CD4-positive, CD25-positive, alpha-beta regulatory T cell (primary cell): ENCODE data around the gene GRIN2D. TPM values are rescaled to one million over a fixed set of nuclear protein-coding genes. Genes with fewer than 3 reads are reported as not detected.
A peak's percentile ranks its signal among the peaks of the same experiment; 100 is the strongest.
"Not testable (repeated sequence)": the region's sequence is repeated elsewhere in the genome, so short reads cannot be mapped to it uniquely, and the experiment has no call there.

Experiments
- ATAC-seq, 2 donors: fragments of 150-1000 bp; cut with Tn5 transposase; one replicate each; pipeline ENCODE4 v1.10.0; 2021; ENCODE audit warnings: low read depth in 2 of 2, moderate number of reproducible peaks in 2 of 2, moderate library complexity in 1 of 2
- DNase-seq, 3 donors: peaks; one replicate each; pipeline versions ENCODE4 v3.0.0 to v3.0.0-alpha.2; 2012 to 2022; ENCODE audit warnings: mixed read lengths in 1 of 3
- H3K27ac ChIP-seq: one replicate; pipeline ENCODE4 v1.7.0; 2013; ENCODE audit warnings: mild to moderate bottlenecking, low read length; ENCODE audit not compliant: insufficient read depth, poor library complexity, severe bottlenecking
- H3K27me3 ChIP-seq: one replicate; pipeline ENCODE4 v1.7.0; 2013; ENCODE audit warnings: low read length; ENCODE audit not compliant: control insufficient read depth, insufficient read depth
- H3K36me3 ChIP-seq: one replicate; pipeline ENCODE4 v1.7.0; 2013; ENCODE audit warnings: mild to moderate bottlenecking, low read length, moderate library complexity; ENCODE audit not compliant: control insufficient read depth, insufficient read depth
- H3K4me1 ChIP-seq: 2 replicates; pipeline ENCODE4 v1.7.0; 2013; ENCODE audit warnings: mild to moderate bottlenecking, low read length; ENCODE audit not compliant: insufficient read depth, control insufficient read depth, poor library complexity, severe bottlenecking
- H3K4me3 ChIP-seq: one replicate; pipeline ENCODE4 v1.7.0; 2013; ENCODE audit warnings: low read depth, mild to moderate bottlenecking, low read length, moderate library complexity
- H3K9me3 ChIP-seq, 2 experiments: 1 replicate in 1 of 2; 2 replicates in 1 of 2; pipeline ENCODE4 v1.7.0; 2013; ENCODE audit warnings: low read length in 2 of 2, mild to moderate bottlenecking in 1 of 2, moderate library complexity in 1 of 2; ENCODE audit not compliant: control insufficient read depth in 2 of 2
- H3K27ac Mint-ChIP-seq, 3 donors: one replicate each; pipeline ENCODE4 v1.8.0; 2020 to 2022; ENCODE audit warnings: mild to moderate bottlenecking in 3 of 3, mixed read lengths in 3 of 3, moderate library complexity in 2 of 3
- H3K27me3 Mint-ChIP-seq: one replicate; pipeline ENCODE4 v1.8.0; 2022; ENCODE audit warnings: mild to moderate bottlenecking, mixed read lengths
- H3K36me3 Mint-ChIP-seq: one replicate; pipeline ENCODE4 v1.8.0; 2020; ENCODE audit warnings: mixed read lengths
- H3K4me1 Mint-ChIP-seq, 4 donors: one replicate each; pipeline ENCODE4 v1.8.0; 2020 to 2022; ENCODE audit warnings: mixed read lengths in 4 of 4, mild to moderate bottlenecking in 1 of 4
- H3K4me3 Mint-ChIP-seq, 4 donors: one replicate each; pipeline ENCODE4 v1.8.0; 2020 to 2022; ENCODE audit warnings: mild to moderate bottlenecking in 4 of 4, mixed read lengths in 4 of 4, moderate library complexity in 3 of 4
- H3K9me3 Mint-ChIP-seq, 7 donors: one replicate each; pipeline ENCODE4 v1.8.0; 2020 to 2022; ENCODE audit warnings: mixed read lengths in 7 of 7, mild to moderate bottlenecking in 3 of 7, moderate library complexity in 2 of 7
- polyA plus RNA-seq, 4 donors: library from polyadenylated mRNA; unstranded; fragments of 300-500 nt; fragmentation: Illumina TruSeq; gene quantifications; one replicate each; pipeline ENCODE4 v1.2.3, GENCODE V29; 2021
- total RNA-seq: library from RNA; stranded (reverse); gene quantifications from one replicate; pipeline ENCODE4 v1.2.3, GENCODE V29; 2022

GRIN2D gene
- total and polyA plus RNA-seq, 5 donors from 2014 or later: not detected

GRCh38 chr19:48390188-48391099 lies 3.0 kb upstream of the GRIN2D start:
- peak overlapping the region; percentile 70 for H3K4me3 ChIP-seq

GRCh38 chr19:48391100-48392005 lies 2.1 kb upstream of the GRIN2D start, which contains the start of gene KDELR1:
Gene KDELR1, minus strand, starts transcription at chr19:48391551. Its CDS starts 193 bp downstream, at chr19:48391358.
- peaks cover 47% of the 10 kb centered on the region for H3K4me1 ChIP-seq
- H3K36me3 Mint-ChIP-seq: peaks cover 16% of the 10 kb centered on the region
- ATAC-seq: peak; percentile 77 to 80

More at GRCh38 chr19:48390188-48391099, 3.0 kb upstream of the GRIN2D start:
- DNase-seq: peak; percentile 39 to 76 (median 57)
- Histone ChIP-seq H3K27ac (peak overlapping the region; percentile 80), H3K27me3 (peaks cover 5% of the 10 kb centered on the region), H3K9me3 (no peaks in the 10 kb centered on the region), H3K4me1 (peaks cover 41% of the 10 kb centered on the region), H3K36me3 (peaks cover 25% of the 10 kb centered on the region)
- Mint-ChIP-seq H3K36me3 (peaks cover 19% of the 10 kb centered on the region), H3K4me1 (peaks cover 5 to 41% (median 15%) of the 10 kb centered on the region in 4 donors), H3K27me3 (peaks cover 32% of the 10 kb centered on the region), H3K27ac (peak overlapping the region; percentile 87 to 94 (median 89)), H3K4me3 (peak overlapping the region; percentile 85 to 96 (median 92)), H3K9me3 (peaks cover 0 to 3% (median 0%) of the 10 kb centered on the region in 7 donors)
- ATAC-seq: peak; percentile 65 to 70

GRCh38 chr19:48392006-48392344 lies 1.5 kb upstream of the GRIN2D start:
- Histone ChIP-seq H3K36me3 (peaks cover 13% of the 10 kb centered on the region), H3K4me1 (peaks cover 47% of the 10 kb centered on the region)
- ATAC-seq, H3K27ac ChIP-seq, H3K9me3 ChIP-seq, DNase-seq, H3K27me3 ChIP-seq, H3K4me3 ChIP-seq, H3K9me3 Mint-ChIP-seq: not testable (repeated sequence)
- Mint-ChIP-seq H3K4me3 (peak overlapping the region in 3 of 4 donors; percentile 85 to 96 (median 89)), H3K27ac (peak overlapping the region in 1 of 3 donors; percentile 89), H3K4me1 (peaks cover 5 to 47% (median 17%) of the 10 kb centered on the region in 4 donors), H3K36me3 (peaks cover 15% of the 10 kb centered on the region), H3K27me3 (peaks cover 44% of the 10 kb centered on the region)

More at GRCh38 chr19:48391100-48392005, 2.1 kb upstream of the GRIN2D start, which contains the start of gene KDELR1:
- H3K4me3 ChIP-seq: peak within 1 kb of the TSS; percentile 70
- H3K4me3 Mint-ChIP-seq: peak within 1 kb of the TSS; percentile 85 to 96 (median 92)
- peaks cover 0 to 3% (median 0%) of the 10 kb centered on the region in 7 donors for H3K9me3 Mint-ChIP-seq
- H3K27me3 Mint-ChIP-seq: peaks cover 41% of the 10 kb centered on the region
- H3K36me3 ChIP-seq: peaks cover 18% of the 10 kb centered on the region
- H3K27me3 ChIP-seq: peaks cover 5% of the 10 kb centered on the region
- no peaks in the 10 kb centered on the region for H3K9me3 ChIP-seq
- H3K4me1 Mint-ChIP-seq: peaks cover 5 to 46% (median 17%) of the 10 kb centered on the region in 4 donors
- H3K27ac ChIP-seq: peak within 1 kb of the TSS; percentile 80
- H3K27ac Mint-ChIP-seq: peak within 1 kb of the TSS; percentile 87 to 94 (median 89)
- DNase-seq: peak; percentile 64 to 68 (median 67)

GRCh38 chr19:48392860-48393558 lies 459 bp upstream of the GRIN2D start:
- peak overlapping the region in 3 of 4 donors; percentile 50 to 81 (median 71) for H3K4me3 Mint-ChIP-seq
- H3K4me1 Mint-ChIP-seq: peaks cover 2 to 53% (median 21%) of the 10 kb centered on the region in 4 donors
- H3K9me3 Mint-ChIP-seq: peaks cover 0 to 5% (median 0%) of the 10 kb centered on the region in 7 donors
- peaks cover 4% of the 10 kb centered on the region for H3K36me3 ChIP-seq
- peaks cover 7% of the 10 kb centered on the region for H3K36me3 Mint-ChIP-seq
- peak overlapping the region in 1 of 3 donors; percentile 69 for H3K27ac Mint-ChIP-seq
- H3K4me1 ChIP-seq: peaks cover 56% of the 10 kb centered on the region
- DNase-seq (no peak), ATAC-seq (no peak)
- H3K4me3 ChIP-seq: no peak overlapping the region
- H3K27ac ChIP-seq: no peak overlapping the region
- H3K9me3 ChIP-seq: no peaks in the 10 kb centered on the region
- peaks cover 5% of the 10 kb centered on the region for H3K27me3 ChIP-seq
- H3K27me3 Mint-ChIP-seq: peaks cover 51% of the 10 kb centered on the region

DNA sequence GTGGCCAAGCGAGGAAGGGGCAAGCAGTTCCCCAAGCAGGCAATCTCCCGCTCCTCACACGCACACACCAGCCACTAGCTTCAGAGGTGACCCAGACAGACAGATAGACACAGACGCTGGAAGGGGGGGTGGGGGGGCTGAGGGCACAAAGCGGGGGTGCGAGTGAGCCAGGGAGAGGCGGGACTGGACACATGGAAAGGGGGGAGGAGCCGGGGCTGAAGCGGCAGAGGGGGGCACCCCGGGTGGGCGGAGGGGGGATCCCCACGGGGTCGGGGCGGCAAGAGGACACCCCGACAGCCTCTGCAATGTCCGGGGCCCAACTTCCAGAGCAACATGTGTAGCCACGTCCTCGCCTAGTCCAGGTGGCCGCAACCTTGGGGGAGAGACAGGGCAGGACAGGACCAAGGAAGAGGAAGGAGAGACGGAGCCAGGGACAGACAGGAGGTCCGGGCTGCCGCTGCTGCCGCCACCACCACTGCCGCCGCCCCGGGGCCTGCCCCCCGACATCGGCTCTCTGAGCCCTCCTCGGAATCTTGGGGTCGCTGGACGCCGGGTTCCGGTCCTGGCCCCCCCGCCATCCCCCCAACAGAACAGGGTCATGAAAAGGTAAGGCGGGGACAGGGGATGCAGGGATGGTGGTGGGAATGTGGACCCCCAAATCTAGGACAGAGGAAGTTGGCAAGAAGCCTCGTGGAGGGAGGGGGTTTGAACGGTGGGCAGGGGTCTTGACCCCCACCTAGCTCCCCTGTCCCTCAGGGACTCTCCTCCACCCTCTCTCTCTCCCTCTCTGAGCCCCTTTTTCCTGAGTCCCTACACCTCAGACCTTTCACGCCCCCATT lies 1.1 kb downstream of the GRIN2D start:
- peaks cover 0 to 55% (median 20%) of the 10 kb centered on the region in 4 donors for H3K4me1 Mint-ChIP-seq
- Histone ChIP-seq H3K27me3 (peaks cover 5% of the 10 kb centered on the region), H3K36me3 (no peaks in the 10 kb centered on the region), H3K27ac (no peak overlapping the region), H3K4me1 (peaks cover 63% of the 10 kb centered on the region), H3K4me3 (no peak overlapping the region), H3K9me3 (no peaks in the 10 kb centered on the region)
- DNase-seq (no peak), ATAC-seq (no peak)
- H3K27ac Mint-ChIP-seq: peak overlapping the region in 1 of 3 donors; percentile 36
- H3K9me3 Mint-ChIP-seq: peaks cover 0 to 5% (median 0%) of the 10 kb centered on the region in 7 donors
- no peaks in the 10 kb centered on the region for H3K36me3 Mint-ChIP-seq
- H3K4me3 Mint-ChIP-seq: peak overlapping the region; percentile 61 to 82 (median 73)
- H3K27me3 Mint-ChIP-seq: peaks cover 58% of the 10 kb centered on the region

DNA sequence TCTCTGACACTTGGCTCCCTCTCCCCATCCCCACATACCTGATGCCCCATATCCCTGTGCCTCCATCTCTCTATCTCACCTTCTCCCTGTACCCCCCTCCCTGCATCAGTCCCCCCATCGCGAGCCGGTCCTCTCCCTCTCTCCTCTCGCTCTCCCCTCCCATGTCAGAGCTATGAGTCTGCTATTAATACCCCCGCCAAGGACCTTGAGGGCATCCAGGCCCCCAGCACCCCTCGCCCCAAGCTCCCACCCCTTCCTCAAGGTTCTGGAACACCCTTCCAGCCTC lies 1.6 kb downstream of the GRIN2D start:
- Histone ChIP-seq H3K4me1 (peaks cover 62% of the 10 kb centered on the region), H3K27me3 (peaks cover 5% of the 10 kb centered on the region), H3K27ac (no peak overlapping the region), H3K4me3 (no peak overlapping the region), H3K9me3 (no peaks in the 10 kb centered on the region), H3K36me3 (no peaks in the 10 kb centered on the region)
- Mint-ChIP-seq H3K4me3 (peak overlapping the region in 2 of 4 donors; percentile 36 to 77), H3K36me3 (no peaks in the 10 kb centered on the region), H3K27ac (no peak overlapping the region), H3K27me3 (peaks cover 58% of the 10 kb centered on the region), H3K9me3 (peaks cover 0 to 5% (median 0%) of the 10 kb centered on the region in 7 donors), H3K4me1 (peaks cover 0 to 59% (median 23%) of the 10 kb centered on the region in 4 donors)
- DNase-seq (no peak), ATAC-seq (no peak)
